HTERT RPE-1 (cell line): ENCODE data around the gene CCDC186.

Source experiments
- in situ Hi-C: fragments of 300-500 bp; cut with MboI; formaldehyde crosslinking; loops from 4 replicates; pipeline ENCODE4 v1.14.3; 2020; ENCODE audit warnings: low sequenced_read_pairs

Gene CCDC186

GRCh38 chr10:114071178-114071577 is 102.8 kb downstream of the CCDC186 start:
- in situ Hi-C loops = no loop called here
